ENCODE data around the gene GFM1. TPM values are rescaled to one million over a fixed set of nuclear protein-coding genes. Genes with fewer than 3 reads are reported as not detected.
"Not testable (repeated sequence)": the region's sequence is repeated elsewhere in the genome, so short reads cannot be mapped to it uniquely, and the experiment has no call there.

Gene GFM1
- total and polyA plus RNA-seq, 2 of the 13 experiments (the other 11 are each of a cell fraction or from before 2014, with no cell fraction given): 10.5 to 59.0 TPM

DNA sequence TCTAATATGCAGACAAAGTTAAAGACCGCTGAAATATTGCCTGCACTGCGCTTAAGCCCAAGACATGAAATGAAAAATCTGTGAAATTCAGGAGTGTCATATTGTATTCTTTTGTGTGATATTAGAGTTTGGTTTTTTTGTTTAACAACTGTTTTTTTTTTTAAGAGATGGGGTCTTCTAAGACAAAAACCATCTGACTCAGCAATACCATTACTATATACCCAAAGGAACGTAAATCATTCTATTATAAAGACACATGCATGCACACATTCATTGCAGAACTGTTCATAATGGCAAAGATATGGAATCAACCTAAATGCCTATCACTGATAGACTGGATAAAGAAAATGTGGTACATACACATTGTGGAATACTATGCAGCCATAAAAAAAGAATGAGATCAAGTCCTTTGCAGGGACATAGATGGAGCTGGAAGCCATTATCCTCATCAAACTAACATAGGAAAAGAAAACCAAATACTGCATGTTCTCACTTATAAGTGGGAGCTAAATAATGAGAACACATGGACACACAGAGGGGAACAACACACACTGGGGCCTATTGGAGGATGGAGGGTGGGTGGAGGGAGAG lies 49.6 kb downstream of the GFM1 start:
- H2AFZ ChIP-seq (ENCODE audit: low read length); FAIRE-seq; in situ Hi-C loops (cut with HindIII; ENCODE audit: extremely low pct_ligation_motif_present, low pct_unique_long_range_greater_than_20kb); H3K27ac ChIP-seq (ENCODE audit: extremely low read length, insufficient read depth, low read length); H3K4me1 ChIP-seq (ENCODE audit: insufficient read depth, low read length); H3K4me2 ChIP-seq (ENCODE audit: low read depth, low read length); H3K4me3 ChIP-seq (replicated peaks in 1 of 3; ENCODE audit: insufficient read depth in 1 of 3, low read depth in 2 of 3, low read length in 3 of 3); H4K20me1 ChIP-seq (ENCODE audit: insufficient read depth, low read length); H3K9ac ChIP-seq (ENCODE audit: insufficient read depth, low read depth, low read length); intact Hi-C loops (cut with micrococcal nuclease; ENCODE audit: unreplicated experiment); ATAC-seq; H3K79me2 ChIP-seq (ENCODE audit: insufficient read depth, low read length); DNase-seq (ENCODE audit: low spot score); H3K27me3 ChIP-seq (ENCODE audit: control insufficient read depth in 1 of 2, insufficient read depth in 2 of 2, low read length in 2 of 2); POLR2A ChIA-PET; H3K9me3 ChIP-seq (ENCODE audit: low read length); CTCF ChIA-PET (ENCODE audit: low intra/inter-chr PET ratio, low total read pairs): not testable (repeated sequence)
- BruUV-seq (replicated peaks): TSS peak; percentile 17
- TF ChIP-seq MAFK (conservative IDR thresholded peaks at IDR 0.05 in 1 of 2, IDR thresholded peaks at IDR 0.05 in 1 of 2; ENCODE audit: low read length in 2 of 2) (peak in 1 of 2 experiments; percentile 72; a peak in 3 of 4 replicates), MAFF (IDR thresholded peaks at IDR 0.05; ENCODE audit: low read depth, low read length) (peak; percentile 35; the same call in 1 of the 2 replicates)
- H3K36me3 ChIP-seq (replicated peaks in 1 of 2; ENCODE audit: control insufficient read depth in 1 of 2, insufficient read depth in 2 of 2, low read length in 2 of 2): peaks cover 1 to 10% of the 10 kb centered on the region in 2 experiments; a peak in 3 of 5 replicates
- WGBS (ENCODE audit: low lambda C conversion rate): 75% methylated on average over 3 of the region's 3 CpGs

DNA sequence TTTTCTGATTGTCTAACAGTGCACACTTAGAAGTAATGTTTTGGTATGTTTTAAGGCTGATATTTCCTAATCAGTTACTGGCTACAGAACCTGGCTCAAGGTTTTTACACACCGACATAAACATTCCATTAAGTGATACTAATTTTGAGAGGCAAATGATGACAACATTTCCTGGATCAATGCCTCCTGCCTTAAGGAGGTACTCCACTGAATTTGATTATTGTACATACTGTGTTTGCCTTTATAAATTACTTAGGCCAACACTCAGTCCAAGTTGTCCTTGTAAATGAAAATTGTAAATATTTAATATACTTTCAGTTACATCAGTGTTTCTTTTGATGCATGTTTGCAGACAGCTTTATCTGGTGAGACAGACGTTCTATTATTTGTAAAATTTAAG lies 52.3 kb downstream of the GFM1 start:
- 61% methylated on average over 2 of the region's 2 CpGs for WGBS (ENCODE audit: low lambda C conversion rate)
- H2AFZ ChIP-seq (ENCODE audit: low read length): no peak overlapping the region

More for the DNA sequence above, 52.3 kb downstream of the GFM1 start:
- peaks cover 1 to 5% of the 10 kb centered on the region in 2 experiments; a peak in 1 of 5 replicates for H3K36me3 ChIP-seq (replicated peaks in 1 of 2; ENCODE audit: control insufficient read depth in 1 of 2, insufficient read depth in 2 of 2, low read length in 2 of 2)
- H3K4me1 ChIP-seq (ENCODE audit: insufficient read depth, low read length): no peaks in the 10 kb centered on the region
- no peaks in the 10 kb centered on the region for H3K79me2 ChIP-seq (ENCODE audit: insufficient read depth, low read length)
- no peak overlapping the region for H3K9ac ChIP-seq (ENCODE audit: insufficient read depth, low read depth, low read length)
- no peak overlapping the region for H3K27ac ChIP-seq (ENCODE audit: extremely low read length, insufficient read depth, low read length)
- ATAC-seq: no peak
- no peak overlapping the region for H3K4me2 ChIP-seq (ENCODE audit: low read depth, low read length)
- CTCF ChIA-PET (ENCODE audit: low intra/inter-chr PET ratio, low total read pairs): no interaction called here
- TF ChIP-seq, protein P1, sequence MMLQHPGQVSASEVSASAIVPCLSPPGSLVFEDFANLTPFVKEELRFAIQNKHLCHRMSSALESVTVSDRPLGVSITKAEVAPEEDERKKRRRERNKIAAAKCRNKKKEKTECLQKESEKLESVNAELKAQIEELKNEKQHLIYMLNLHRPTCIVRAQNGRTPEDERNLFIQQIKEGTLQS (CRISPR knock-in tag; IDR thresholded peaks at IDR 0.05): no peak
- TF ChIP-seq ISL2 (CRISPR knock-in tag; IDR thresholded peaks at IDR 0.05): 0 out of 2 replicates have a peak, but pooled peaks have one; percentile 22
- H3K27me3 ChIP-seq (ENCODE audit: control insufficient read depth in 1 of 2, insufficient read depth in 2 of 2, low read length in 2 of 2): no peaks in the 10 kb centered on the region
- POLR2A ChIA-PET: no interaction called here
- H3K9me3 ChIP-seq (ENCODE audit: low read length): no peaks in the 10 kb centered on the region
- H3K4me3 ChIP-seq (replicated peaks in 1 of 3; ENCODE audit: insufficient read depth in 1 of 3, low read depth in 2 of 3, low read length in 3 of 3): no peak overlapping the region
- no peak for FAIRE-seq
- peak; percentile 15 for DNase-seq (ENCODE audit: low spot score)
- no TSS peak for BruUV-seq (replicated peaks)
- in situ Hi-C loops (cut with HindIII; ENCODE audit: extremely low pct_ligation_motif_present, low pct_unique_long_range_greater_than_20kb): no loop called here
- intact Hi-C loops (cut with micrococcal nuclease; ENCODE audit: unreplicated experiment): no loop called here
- H4K20me1 ChIP-seq (ENCODE audit: insufficient read depth, low read length): peaks cover 2% of the 10 kb centered on the region; the same call in 1 of the 2 replicates
